Stimulated activated CD8-positive, alpha-beta memory T cell treated with anti-CD3 and anti-CD28 coated beads, Interleukin-7, amount 100 ng/mL, for 24 hours (primary cell): ENCODE measurements around the gene PNMT.

Source experiments
- DNase-seq: peaks from one replicate; pipeline ENCODE4 v3.0.0-alpha.2; 2020; ENCODE audit warnings: low read depth

The PNMT gene

GRCh38 chr17:39669897-39670735 lies 1.9 kb downstream of the PNMT start:
- no peak for DNase-seq

- DNase-seq = no peak
Measured at GRCh38 chr17:39670746-39671145, 2.5 kb downstream of the PNMT start.

GRCh38 chr17:39671651-39672521 lies 3.6 kb downstream of the PNMT start:
- DNase-seq = no peak

- DNase-seq = no peak
Measured at GRCh38 chr17:39672522-39673334, 4.5 kb downstream of the PNMT start.

GRCh38 chr17:39673335-39674081 lies 5.3 kb downstream of the PNMT start:
- DNase-seq = no peak

GRCh38 chr17:39674179-39674578 lies 5.9 kb downstream of the PNMT start:
- no peak for DNase-seq

GRCh38 chr17:39674702-39675389 lies 6.6 kb downstream of the PNMT start:
- no peak for DNase-seq

GRCh38 chr17:39675390-39676082 lies 7.3 kb downstream of the PNMT start:
- no peak for DNase-seq

- no peak for DNase-seq
Measured at GRCh38 chr17:39676198-39676819, 8.1 kb downstream of the PNMT start.

- DNase-seq = no peak
Measured at GRCh38 chr17:39677072-39677471, 8.8 kb downstream of the PNMT start.

GRCh38 chr17:39677542-39678339 lies 9.5 kb downstream of the PNMT start:
- DNase-seq = no peak

GRCh38 chr17:39678340-39679116 lies 10.3 kb downstream of the PNMT start:
- no peak for DNase-seq

GRCh38 chr17:39679521-39680192 lies 11.4 kb downstream of the PNMT start:
- no peak for DNase-seq

- DNase-seq = no peak
Measured at GRCh38 chr17:39683295-39683939, 15.2 kb downstream of the PNMT start.

- no peak for DNase-seq
Measured at GRCh38 chr17:39684369-39685192, 16.3 kb downstream of the PNMT start.

- DNase-seq = no peak
Measured at GRCh38 chr17:39687101-39687545, 18.9 kb downstream of the PNMT start.
